HG02938 (cell line): ENCODE measurements around the gene ATP2B3.
A peak's percentile ranks its signal among the peaks of the same experiment; 100 is the strongest.

Experiments
- ATAC-seq: cut with Tn5 transposase; IDR thresholded peaks from one replicate; pipeline ENCODE4 v1.9.1; 2021; ENCODE audit warnings: mild to moderate bottlenecking, moderate library complexity; ENCODE audit not compliant: unreplicated experiment

The ATP2B3 gene

DNA sequence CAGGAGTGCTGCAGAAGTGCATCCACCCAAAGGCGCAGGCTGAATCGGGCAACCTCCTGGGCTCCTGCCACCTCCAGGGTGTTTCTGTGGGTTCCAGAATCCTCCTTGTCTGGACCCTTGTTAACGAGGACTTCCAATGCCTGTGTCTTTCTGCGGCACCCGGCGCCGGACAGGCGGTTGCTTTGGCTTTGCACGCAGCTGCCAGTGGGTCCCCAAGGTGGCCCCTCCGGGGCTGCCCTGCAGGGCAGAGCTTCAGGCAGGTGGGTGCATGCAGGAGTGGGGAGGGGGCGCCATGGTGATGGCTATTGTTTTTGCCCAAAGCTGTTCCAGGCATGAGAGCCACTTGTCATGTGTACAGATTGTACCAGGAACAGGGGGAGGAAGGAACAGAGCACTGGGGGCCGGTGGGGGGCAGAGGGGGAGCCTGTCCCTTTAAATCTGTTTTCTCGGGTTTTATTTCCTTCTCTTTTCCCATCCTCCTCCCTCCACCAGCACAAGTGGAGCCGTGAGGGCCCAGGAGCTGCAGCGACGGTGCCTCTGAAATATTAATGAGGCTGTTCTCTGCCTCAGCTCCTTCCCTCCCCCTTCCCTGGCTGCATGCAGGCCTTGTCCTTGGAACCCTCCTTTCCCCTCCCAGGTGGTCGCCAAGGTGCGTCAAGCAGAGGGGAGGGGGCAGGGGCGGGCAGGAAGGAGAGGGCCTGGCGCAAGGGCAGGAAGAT, 13.1 kb downstream of the ATP2B3 start:
- no peak for ATAC-seq

DNA sequence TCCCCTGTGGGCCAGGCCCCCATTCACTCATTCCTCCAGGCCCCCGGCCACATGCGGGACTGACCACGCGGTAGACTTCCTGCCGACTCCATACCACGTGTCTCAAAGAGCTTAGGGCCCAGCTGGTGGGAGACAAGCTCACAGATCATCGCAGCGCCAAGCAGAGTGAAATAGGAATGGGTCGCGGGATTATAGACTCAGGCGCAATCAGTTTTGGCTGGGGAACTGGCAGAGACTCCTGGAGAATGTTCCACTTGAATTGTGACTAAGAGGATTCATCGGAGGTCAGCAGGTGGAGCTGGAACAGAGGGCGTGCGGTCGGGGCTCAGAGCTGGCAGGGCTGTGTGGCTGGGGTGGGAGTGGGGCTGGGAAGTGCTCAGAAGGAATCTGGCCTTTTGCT, 15.6 kb downstream of the ATP2B3 start:
- ATAC-seq: no peak

DNA sequence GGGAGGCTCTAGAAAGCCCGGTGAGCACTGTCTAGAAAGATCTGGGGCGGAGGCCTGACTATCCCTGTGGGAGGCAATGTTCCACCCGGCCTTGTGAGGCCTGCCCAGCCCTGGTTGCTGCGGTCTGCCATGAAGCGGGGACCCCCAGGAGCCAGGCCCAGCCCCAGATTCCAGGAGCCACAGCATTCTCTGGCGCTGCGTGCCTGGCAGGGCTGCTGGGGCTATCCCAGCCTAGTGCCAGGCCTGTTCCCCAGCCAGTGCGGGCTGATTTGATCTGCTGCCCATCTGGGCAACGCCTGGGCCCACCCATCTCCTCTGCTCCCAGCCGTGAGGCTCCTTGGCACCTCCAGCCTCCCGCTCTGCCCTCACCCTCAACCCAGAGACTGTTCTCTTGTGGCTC, 19.6 kb downstream of the ATP2B3 start:
- no peak for ATAC-seq

DNA sequence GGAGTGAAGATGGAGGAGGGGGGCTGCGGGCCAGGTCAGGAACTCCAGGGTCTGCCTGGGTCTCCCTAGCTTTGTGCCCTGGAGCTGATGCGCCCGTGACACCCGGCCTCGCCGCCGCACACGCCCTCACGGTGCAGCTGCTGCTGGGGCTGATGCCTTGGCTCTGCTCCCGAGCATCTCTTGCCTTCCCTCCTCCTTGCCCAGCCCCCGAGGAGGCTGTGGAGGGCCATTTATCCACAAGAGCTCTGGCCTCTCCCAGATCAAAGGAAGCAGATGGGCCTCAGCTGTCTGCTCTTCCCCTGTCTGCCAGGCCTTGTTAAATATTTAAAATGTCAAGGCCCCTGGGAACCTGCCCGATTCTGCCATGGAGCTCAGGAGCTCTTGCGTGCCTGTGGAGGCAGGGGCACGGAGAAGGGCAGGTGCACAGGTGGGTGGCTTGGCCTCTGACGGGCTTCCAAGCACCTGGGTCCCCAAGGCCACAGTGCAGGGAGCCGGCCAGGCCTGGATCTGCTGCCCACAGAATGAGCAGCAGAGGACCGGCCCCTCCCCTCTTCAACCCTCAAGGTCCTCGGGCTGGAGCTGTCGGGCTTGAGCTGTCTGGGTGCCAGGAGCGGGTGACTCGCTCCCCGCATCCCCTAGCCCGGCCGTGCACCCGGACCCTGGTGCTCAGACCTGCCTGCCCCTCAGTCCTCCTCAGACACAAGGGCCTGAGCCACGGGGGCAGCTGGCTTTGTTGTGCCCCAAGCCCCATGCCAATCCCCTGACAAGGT, 20.3 kb downstream of the ATP2B3 start:
- no peak for ATAC-seq

DNA sequence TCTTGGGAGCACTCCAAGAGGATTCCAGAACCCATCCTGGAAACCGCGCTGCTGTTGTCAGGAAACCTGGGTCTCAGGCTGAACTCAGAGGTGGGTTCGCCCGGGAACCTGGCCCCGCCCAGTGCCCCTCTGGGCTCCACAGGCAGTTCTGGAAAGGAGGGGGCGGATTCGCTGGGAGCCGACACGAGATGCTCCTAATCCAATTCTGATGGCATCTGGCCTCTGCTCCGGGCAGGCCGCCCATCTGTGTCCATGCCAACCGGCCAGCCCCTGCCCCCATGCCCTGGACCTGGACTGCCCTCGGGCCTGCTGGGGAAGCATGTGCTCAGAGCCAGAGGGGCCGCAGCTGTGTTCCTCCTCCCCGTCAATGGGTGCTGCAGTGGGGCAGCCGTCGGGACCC, 21.0 kb downstream of the ATP2B3 start:
- ATAC-seq: no peak

DNA sequence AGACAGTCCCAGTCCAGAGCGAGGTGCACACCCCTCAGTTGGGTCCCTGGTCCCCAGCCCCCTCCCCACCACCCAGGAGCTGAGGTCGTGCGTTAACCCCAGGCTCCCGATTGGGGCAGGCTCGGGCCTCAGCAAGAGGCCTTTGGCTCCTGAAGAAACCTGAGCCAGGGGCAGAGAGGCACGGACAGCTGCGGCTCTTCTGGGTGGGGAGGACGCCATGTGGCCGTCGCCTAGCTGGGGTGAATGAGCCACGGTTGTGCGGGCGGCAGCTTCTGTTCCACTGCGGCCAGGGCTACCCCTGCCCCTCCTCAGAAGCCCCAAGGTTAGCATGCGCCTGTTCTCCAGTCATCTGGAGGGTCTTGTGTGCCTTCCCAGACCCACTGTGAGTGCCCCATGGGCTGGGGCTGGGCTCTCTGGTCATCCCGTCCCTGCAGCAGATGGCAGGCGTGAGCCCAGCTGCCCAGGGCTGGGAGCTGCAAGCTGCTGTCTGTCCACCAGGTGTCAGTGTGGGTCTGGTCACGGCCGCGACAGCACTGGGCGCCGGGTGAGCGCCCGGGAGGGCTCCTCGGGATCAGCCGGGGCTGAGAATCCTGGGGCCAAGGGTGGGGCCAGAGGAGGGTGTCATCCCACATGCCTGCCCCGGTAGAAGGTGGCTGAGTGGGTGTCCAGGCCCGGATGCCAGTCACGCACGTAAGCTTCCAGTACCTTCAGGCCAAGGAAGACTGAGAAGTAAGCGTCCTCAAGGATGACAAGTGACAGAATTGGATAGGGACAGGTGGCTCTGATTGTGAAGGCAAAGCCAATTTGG, 21.9 kb downstream of the ATP2B3 start:
- peak; percentile 68 for ATAC-seq

DNA sequence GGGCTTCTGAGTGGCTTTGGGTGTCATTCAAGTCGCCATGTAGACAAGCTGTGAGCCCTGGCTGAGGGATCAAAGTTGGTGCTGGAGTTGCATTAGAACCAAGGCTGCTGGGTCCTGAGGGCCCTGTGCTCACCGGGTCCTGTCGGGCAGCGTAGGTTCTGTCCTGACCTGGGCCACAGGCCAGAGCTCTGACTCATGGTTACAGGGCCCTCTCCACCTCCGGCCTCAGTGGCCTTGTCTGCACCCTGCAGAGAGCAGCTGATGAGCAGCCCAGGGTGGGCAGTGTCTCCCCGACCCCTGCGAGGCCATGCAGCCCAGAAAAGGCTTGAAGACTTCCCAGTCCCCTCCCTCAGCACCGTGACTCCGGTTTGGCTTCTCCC, 22.5 kb downstream of the ATP2B3 start:
- ATAC-seq: no peak

DNA sequence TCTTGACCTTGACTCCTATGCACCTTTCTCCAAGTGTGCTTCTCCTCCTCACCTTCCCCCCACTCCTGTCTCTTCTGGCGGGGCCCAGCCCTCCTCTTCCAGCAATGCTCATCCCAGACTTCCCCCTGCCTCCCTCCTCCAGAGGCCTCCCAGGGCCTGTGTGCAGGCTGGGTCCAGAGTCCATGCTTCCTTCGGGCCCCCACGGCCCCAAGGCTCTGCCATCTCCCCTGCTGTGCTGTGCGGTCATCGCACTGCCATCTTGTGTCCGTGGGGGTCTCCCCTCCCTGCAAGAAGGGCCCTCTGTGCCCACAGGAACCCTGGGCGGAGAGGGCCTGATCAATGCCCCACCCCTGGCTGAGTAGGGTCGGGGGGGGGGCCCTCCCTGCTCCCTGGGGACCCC, 27.3 kb downstream of the ATP2B3 start:
- no peak for ATAC-seq

DNA sequence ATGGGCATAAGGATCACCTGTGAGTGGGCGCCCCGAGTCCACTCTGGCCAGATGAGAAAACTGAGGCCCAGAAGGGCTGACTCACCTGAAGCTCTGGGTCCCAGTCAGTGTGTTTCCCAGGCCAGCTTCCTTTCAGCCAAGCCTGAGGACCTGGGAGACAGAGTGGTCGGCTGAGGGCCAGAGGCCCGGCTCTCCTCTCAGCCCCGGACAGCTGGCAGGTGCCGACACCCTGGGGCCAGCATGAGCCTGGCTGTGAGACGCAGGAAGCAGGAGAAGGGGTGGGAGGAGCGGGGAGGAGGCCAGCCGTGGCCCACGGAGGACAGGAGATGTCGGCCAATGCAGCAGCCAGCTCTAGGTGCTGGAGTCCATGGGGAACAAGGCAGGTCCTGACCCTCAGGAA, 28.9 kb downstream of the ATP2B3 start:
- ATAC-seq: no peak

DNA sequence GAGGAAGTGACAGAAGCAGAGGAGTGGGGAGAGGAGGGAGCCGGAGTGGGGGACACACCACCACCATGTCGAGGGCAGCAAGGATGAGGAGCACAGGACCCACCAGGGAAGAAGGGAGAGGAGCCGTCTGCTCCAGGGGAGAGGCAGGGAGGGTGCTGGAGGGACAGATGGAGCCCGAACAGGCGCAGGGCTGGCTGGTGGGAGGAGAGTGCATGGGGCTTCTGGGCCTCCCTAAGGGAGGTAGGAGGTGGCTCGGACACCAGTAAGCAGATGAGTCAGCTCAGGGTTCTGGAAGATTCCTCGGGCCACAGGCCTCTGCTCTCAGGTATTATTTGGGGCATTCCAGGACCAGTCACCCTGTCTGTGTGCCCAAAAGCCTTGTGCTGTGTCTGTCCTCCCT, 29.8 kb downstream of the ATP2B3 start:
- no peak for ATAC-seq

DNA sequence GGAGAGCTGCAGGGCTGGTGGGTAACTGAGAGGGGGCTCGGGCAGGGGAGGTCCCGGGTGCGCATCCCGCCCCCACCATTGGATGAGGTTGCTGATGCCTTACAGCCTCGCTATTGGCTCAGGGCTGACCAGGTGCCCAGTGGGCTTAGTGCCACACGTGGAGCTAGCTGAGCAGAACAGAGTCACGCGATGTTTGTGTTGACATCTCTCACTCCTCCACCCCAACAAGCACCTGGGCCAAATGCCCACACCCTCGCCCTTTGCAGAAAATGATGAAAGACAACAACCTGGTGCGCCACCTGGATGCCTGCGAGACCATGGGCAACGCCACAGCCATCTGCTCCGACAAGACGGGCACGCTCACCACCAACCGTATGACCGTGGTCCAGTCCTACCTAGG, 31.8 kb downstream of the ATP2B3 start:
- no peak for ATAC-seq

DNA sequence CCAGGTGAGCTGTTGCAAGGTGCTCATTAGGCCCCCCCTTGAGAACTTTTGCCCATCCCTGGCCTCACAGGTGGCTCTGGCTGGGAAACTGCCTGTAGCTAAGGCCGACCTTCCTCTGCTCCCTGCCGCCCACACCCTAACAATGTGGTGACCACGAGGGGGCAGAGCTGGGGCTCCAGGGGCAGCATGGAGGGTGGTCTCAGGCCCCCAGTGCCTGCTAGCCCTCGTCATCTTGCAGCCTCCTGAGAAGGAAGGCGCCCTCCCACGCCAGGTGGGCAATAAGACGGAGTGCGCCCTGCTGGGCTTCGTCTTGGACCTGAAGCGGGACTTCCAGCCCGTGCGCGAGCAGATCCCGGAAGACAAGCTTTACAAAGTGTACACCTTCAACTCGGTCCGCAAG, 32.4 kb downstream of the ATP2B3 start:
- no peak for ATAC-seq

DNA sequence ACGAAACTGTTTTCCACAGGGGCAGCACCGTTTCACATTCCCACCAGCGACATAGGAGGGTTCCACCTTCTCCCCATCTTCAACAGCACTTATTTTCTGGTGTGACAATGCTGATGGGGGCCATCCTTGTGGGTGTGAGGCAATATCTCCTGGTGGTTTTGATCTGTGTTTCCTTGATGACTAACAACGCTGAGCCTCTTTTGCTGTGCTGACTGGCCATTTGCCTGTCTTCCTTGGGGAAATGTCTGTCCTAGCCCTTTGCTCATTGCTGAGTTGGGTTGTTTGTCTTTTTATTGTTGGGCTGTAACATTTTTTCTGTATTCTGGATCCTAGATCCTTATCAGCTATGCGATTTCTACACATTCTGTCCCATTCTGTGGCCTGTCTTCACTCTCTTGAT, 33.7 kb downstream of the ATP2B3 start:
- ATAC-seq: no peak

DNA sequence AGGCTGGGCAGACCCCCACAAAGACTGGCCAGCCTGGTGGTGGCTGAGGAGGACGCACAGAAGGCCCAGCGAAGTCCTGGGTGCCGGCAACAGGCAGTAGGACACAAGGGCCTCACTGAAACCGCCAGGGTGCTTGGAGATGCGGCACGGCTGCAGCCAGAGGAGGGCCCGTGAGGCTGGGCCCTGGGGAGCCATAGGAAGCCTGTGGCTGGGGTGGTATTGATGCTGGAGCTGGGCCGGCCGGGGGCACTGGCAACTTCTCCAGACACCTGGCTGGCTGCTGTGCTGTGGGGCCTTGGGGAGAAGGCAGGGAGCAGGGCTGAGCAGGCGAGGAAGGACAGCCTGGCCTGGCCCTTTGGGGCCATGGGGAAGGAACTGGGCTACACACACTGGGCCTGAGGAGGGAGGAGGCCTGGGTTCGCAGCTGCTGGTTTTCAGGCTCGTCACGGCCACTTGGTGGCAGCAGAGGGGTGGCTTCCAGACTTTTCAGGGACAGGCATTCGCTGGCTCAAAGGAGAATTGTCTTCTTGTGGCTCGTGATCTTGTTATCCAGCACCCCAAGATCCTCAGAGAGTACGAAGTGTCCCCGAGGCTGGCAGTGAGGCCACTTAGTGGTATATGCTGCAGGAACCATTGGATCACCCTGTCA, 37.2 kb downstream of the ATP2B3 start:
- ATAC-seq: no peak

DNA sequence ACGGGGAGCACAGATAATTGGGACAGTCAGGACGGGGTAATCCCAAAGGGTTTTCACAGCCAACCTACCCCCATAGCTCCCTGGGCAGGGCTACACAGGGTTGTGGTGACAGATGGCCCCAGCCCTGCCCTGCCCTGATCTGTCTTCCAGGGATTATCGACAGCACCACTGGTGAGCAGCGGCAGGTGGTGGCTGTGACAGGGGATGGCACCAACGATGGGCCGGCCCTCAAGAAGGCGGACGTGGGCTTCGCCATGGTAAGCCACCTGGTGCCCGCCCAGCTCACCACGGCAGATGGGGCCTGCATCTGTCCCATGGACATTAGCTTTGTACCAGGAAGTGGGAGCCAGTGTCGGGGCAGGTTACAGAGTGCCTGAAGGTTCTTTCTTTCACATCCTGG, 39.3 kb downstream of the ATP2B3 start:
- ATAC-seq: no peak

DNA sequence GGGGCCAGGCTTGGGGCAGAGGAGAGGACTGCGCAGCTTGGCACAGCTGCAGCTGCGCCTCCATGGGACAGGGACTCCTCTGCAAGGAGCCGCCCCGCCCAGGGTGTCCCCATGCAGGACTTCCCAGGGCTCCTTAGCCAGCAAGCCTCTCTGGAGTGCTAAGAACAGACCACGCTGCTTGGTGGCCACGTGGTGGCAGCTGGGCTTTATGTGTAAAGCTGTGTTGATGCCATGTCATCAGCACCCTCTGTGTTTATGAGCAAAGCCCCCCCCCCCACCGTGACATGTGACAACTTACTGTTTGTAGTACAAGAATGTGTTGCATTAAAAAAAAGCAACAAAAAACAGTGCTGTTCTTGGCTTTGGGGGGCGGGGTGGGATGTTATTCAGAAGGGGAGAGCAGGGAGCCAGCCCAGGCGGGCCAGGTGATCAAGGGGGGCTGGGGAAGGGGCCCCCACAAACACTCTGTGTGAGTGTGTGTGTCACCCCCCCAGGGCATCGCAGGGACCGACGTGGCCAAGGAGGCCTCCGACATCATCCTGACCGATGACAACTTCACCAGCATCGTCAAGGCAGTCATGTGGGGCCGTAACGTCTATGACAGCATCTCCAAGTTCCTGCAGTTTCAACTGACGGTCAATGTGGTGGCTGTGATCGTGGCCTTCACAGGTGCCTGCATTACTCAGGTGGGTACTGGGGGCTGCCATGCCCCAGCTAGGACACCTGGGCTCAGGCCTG, 40.3 kb downstream of the ATP2B3 start:
- ATAC-seq: no peak

DNA sequence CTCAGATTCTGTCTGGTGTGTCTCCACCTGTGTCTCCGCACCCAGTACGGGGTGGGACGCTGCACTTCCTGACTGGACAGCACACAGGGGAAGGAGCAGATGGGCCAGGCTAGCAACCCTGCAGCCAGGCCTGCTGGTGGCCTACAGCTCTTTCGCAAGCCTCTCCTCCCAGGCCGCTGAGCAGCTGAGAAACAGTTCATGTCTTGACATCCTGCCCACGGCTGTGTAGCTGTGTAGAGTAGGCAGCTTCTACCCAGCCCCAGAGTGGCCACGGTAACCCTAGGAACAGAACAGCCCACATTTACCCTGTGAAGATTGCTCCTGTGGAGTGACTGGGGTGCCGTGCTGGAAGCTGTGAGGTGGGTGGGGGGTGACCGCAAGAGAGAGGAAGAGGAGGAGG, 42.6 kb downstream of the ATP2B3 start:
- no peak for ATAC-seq

DNA sequence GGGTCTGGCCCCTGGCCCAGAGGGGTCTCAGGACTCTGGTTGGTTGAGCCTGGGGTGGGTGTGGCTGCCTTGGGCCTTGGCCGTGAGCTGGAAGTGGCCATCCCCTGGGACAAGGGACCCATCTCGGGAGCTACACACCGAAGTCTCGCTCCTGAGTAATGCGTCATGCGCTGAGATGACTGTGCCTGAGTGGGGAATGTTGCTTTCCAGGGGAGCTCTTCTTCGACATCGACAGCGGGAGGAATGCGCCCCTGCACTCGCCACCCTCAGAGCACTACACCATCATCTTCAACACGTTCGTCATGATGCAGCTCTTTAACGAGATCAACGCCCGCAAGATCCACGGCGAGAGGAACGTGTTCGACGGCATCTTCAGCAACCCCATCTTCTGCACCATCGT, 43.0 kb downstream of the ATP2B3 start:
- ATAC-seq: no peak

DNA sequence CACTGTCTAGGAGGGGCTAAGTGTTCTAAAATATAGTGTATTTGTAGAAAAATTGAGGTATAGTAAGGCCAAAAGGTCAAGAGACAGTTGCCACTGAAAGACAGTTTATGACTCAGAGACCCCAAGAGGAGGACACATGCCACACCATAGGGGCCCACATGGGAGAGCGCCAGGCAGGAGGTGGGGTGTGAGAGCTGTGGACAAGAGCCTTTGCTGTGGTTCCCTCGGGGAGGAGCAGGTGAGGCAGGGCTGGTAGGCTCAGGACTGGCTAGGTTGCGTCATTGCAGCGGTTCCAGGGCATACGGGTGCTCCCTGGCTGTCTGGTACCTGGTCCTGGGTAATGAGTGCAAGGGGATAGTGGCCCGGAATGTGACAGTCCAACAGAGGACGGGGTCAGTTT, 43.9 kb downstream of the ATP2B3 start:
- ATAC-seq: no peak

DNA sequence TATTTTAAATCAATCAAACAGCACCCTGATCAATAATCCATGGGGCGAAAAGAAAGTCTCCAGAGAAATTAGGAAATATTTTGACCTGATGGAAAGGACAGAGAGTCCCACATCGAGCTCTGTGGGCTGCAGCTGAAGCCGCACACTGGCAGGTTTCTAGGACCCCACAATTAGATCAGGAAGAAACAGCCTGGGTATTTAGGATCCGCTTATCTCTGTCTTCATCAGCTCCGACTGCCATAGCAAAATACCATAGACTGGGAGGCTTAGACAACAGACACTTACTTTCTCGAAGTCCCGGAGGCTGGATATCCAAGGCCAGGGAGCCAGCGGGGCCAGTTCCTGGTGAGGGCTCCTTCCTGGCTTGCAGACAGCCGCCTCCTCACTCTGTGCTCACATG, 45.1 kb downstream of the ATP2B3 start:
- no peak for ATAC-seq
